ENCODE results near the gene FKBP6.
"Not testable (repeated sequence)": the region's sequence is repeated elsewhere in the genome, so short reads cannot be mapped to it uniquely, and the experiment has no call there.

DNA sequence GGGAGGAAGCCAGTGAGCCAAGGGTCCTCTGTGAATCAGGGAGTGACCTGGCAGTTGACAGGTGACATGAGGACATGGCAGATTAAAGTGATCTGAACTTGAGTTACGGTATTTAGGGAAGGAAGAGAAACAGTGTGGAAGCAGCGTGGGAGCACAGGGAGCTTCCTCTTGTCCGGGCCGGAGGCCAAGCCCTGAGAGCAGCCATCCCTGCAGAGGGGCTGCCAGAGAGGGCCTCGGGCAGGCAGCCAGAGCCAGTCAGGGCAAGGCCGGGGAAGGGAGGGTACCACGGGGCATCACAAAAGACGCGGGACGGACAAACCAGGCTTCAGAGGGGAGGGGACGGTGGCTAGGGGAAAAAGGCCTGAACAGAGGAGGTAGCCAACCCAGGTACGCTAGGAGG is 28.1 kb upstream of the FKBP6 start:
- not testable (repeated sequence) for TF ChIP-seq PAX5 (IDR thresholded peaks at IDR 0.05; ENCODE audit: insufficient read depth, low read length, severe bottlenecking); POLR2AphosphoS5 (IDR thresholded peaks at IDR 0.05; ENCODE audit: low read depth, low read length); POLR2A (IDR thresholded peaks at IDR 0.05; ENCODE audit: low read depth, low read length); SPI1 (IDR thresholded peaks at IDR 0.05; ENCODE audit: low read depth, low read length)

All from GM12891 (cell line).